Measurements from ENCODE around the gene CLEC20A. TPM values are rescaled to one million over a fixed set of nuclear protein-coding genes. Genes with fewer than 3 reads are reported as not detected.

Gene CLEC20A
- total and polyA plus RNA-seq, 2 donors from 2014 or later = 0.47 TPM; not detected in 1

DNA sequence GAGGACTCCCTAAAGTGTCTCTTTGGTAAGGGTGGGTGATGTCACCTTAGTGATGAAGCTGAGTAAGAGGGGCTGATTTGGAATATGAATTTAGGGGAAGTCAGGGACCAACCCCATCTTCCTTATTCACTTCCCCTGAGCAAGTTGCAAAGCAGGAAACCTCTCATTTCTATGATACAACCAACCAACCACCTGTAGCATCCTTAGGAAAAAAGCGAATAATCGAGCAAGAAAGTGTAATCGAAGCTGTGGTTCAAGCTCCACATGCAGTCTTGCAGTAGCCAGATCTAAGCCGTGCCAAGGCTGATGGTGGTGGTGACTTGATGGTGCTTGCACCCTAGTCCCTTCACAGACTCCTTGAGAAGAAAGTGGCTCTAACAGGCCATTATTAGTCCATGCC is 19.3 kb upstream of the CLEC20A start:
- DNase-seq (no peak), FAIRE-seq (no peak)
- no peaks in the 10 kb centered on the region for H3K4me1 ChIP-seq (ENCODE audit: control insufficient read depth in 2 of 3, insufficient read depth in 2 of 3, low read depth in 1 of 3, low read length in 3 of 3)
- H3K27ac ChIP-seq (ENCODE audit: low read depth in 2 of 2, low read length in 2 of 2) = no peak overlapping the region
- intact Hi-C loops (cut with DNase I) = no loop called here
- no peaks in the 10 kb centered on the region for H3K27me3 ChIP-seq (ENCODE audit: control insufficient read depth, insufficient read depth, low read length)
- H3K36me3 ChIP-seq (ENCODE audit: control insufficient read depth in 2 of 3, insufficient read depth in 3 of 3, low read length in 3 of 3) = no peaks in the 10 kb centered on the region
- H3K9ac ChIP-seq (ENCODE audit: low read length in 3 of 3) = no peak overlapping the region
- TF ChIP-seq, protein P1, sequence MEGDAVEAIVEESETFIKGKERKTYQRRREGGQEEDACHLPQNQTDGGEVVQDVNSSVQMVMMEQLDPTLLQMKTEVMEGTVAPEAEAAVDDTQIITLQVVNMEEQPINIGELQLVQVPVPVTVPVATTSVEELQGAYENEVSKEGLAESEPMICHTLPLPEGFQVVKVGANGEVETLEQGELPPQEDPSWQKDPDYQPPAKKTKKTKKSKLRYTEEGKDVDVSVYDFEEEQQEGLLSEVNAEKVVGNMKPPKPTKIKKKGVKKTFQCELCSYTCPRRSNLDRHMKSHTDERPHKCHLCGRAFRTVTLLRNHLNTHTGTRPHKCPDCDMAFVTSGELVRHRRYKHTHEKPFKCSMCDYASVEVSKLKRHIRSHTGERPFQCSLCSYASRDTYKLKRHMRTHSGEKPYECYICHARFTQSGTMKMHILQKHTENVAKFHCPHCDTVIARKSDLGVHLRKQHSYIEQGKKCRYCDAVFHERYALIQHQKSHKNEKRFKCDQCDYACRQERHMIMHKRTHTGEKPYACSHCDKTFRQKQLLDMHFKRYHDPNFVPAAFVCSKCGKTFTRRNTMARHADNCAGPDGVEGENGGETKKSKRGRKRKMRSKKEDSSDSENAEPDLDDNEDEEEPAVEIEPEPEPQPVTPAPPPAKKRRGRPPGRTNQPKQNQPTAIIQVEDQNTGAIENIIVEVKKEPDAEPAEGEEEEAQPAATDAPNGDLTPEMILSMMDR (IDR thresholded peaks at IDR 0.05; ENCODE audit: borderline replicate concordance, extremely low read depth, insufficient read depth) = no peak
- H3K4me3 ChIP-seq (ENCODE audit: low read length in 3 of 3) = no peak overlapping the region
- no peaks in the 10 kb centered on the region for H3K9me3 ChIP-seq (ENCODE audit: control insufficient read depth in 2 of 3, insufficient read depth in 1 of 3, low read length in 3 of 3)

DNA sequence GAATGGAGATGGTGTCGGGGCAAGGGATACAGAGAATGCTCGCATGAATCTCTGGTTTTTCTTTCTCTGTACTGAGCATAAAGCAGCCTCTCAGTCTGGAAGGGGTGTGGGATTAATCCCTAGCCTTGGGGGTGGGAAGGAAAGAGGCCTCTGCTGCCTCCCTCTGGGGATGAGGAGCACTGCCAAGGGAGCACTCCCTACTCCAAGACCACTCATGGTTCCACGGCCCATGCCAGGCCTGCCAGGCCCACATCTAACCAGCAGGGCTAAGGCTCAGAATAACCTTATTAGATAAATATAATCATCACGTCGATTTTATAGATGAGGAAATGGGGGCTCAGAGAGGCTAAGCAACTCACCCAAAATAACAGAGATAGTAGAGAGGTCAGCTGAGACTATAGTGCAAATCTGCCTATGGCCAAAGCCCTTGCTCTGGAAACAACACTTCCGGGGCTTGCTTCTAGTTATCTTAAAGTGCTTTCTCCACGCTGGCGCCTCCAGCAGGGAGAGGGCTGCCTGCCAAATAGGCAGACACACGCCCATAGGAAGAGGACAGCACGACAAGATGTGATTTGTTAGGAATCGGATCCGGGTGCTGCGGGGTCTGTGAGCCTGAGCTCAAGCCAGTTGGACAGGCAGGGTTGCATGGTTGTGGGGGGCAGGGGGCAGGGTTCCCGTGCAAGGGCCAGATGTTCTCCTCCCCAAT is 16.7 kb upstream of the CLEC20A start:
- intact Hi-C loops (cut with DNase I) = no loop called here
- H3K4me1 ChIP-seq (ENCODE audit: control insufficient read depth in 2 of 3, insufficient read depth in 2 of 3, low read depth in 1 of 3, low read length in 3 of 3) = no peaks in the 10 kb centered on the region
- H3K36me3 ChIP-seq (ENCODE audit: control insufficient read depth in 2 of 3, insufficient read depth in 3 of 3, low read length in 3 of 3) = no peaks in the 10 kb centered on the region
- DNase-seq (peak in 1 of 5 donors; percentile 49), FAIRE-seq (no peak)
- no peak overlapping the region for H3K27ac ChIP-seq (ENCODE audit: low read depth in 2 of 2, low read length in 2 of 2)
- TF ChIP-seq, protein P1 (IDR thresholded peaks at IDR 0.05; ENCODE audit: borderline replicate concordance, extremely low read depth, insufficient read depth) = no peak
- no peaks in the 10 kb centered on the region for H3K27me3 ChIP-seq (ENCODE audit: control insufficient read depth, insufficient read depth, low read length)
- no peaks in the 10 kb centered on the region for H3K9me3 ChIP-seq (ENCODE audit: control insufficient read depth in 2 of 3, insufficient read depth in 1 of 3, low read length in 3 of 3)
- H3K9ac ChIP-seq (ENCODE audit: low read length in 3 of 3) = no peak overlapping the region
- H3K4me3 ChIP-seq (ENCODE audit: low read length in 3 of 3) = no peak overlapping the region

DNA sequence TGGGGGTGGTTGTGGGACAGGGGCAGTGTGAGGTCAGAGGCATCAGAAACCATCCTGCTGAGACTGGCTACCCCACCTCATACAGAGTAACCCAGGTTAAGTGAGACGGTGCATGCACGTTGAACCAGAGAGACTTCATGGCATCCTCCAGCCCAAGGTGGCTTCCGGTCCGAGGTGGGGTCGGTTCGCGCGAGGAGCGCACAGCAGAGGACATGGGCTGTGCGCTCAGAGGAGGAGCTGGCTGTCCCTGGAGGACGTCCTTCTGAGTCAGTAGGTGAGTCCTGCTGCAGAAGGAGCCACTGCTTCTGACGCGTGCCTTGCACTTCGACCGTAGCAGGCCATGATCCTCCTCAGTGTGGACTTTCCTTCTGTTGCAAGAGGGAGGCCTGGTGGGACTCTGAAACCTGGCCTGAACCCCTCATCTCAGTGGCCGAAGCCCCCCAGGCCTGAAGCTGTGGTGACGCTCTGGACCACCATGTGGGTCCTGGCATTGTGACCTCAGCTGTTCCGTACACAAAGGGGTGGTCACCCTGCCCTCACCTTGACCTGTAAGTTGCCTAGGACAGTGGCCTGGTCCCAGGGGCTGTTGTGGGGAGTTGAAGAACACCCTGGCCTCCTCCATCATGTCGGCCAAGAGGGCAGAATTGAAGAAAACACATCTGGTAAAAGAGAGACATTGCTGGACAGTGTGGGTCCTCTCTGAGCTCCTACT is 16.0 kb upstream of the CLEC20A start, which contains the start of gene TEX35:
TEX35 (plus strand) TSS at position 544 of the 712 bp plus-strand sequence; CDS start at position 624, 80 bp downstream.
- TF ChIP-seq, protein P1 (IDR thresholded peaks at IDR 0.05; ENCODE audit: borderline replicate concordance, extremely low read depth, insufficient read depth) = no peak
- Histone ChIP-seq H3K4me1 (ENCODE audit: control insufficient read depth in 2 of 3, insufficient read depth in 2 of 3, low read depth in 1 of 3, low read length in 3 of 3) (no peaks in the 10 kb centered on the region), H3K9me3 (ENCODE audit: control insufficient read depth in 2 of 3, insufficient read depth in 1 of 3, low read length in 3 of 3) (no peaks in the 10 kb centered on the region), H3K36me3 (ENCODE audit: control insufficient read depth in 2 of 3, insufficient read depth in 3 of 3, low read length in 3 of 3) (no peaks in the 10 kb centered on the region), H3K27me3 (ENCODE audit: control insufficient read depth, insufficient read depth, low read length) (no peaks in the 10 kb centered on the region), H3K9ac (ENCODE audit: low read length in 3 of 3) (no peak within 1 kb of the TSS), H3K27ac (ENCODE audit: low read depth in 2 of 2, low read length in 2 of 2) (no peak within 1 kb of the TSS), H3K4me3 (ENCODE audit: low read length in 3 of 3) (no peak within 1 kb of the TSS)
- DNase-seq (peak in 1 of 5 donors; percentile 51), FAIRE-seq (no peak)
- intact Hi-C loops (cut with DNase I) = no loop called here

Measured in kidney (tissue), 14 donors.